H1 (cell line): ENCODE data around the gene FLRT2. TPM values are rescaled to one million over a fixed set of nuclear protein-coding genes. Genes with fewer than 3 reads are reported as not detected.

Source experiments
- ASH2L ChIP-seq: fragments of 200-600, 300-600 bp; sonication (generic); IDR thresholded peaks from one replicate; pipeline ENCODE4 v1.7.1; 2017; ENCODE audit warnings: low read length
- CBX8 ChIP-seq: fragments of 300-800, 300-1000 bp; sonication (generic); IDR thresholded peaks from 2 replicates; pipeline ENCODE4 v1.7.1; 2016; ENCODE audit warnings: low read depth, low read length, borderline replicate concordance
- CEBPB ChIP-seq: IDR thresholded peaks from 2 replicates; pipeline ENCODE4 v1.6.1; 2012; ENCODE audit warnings: low read depth, low read length
- EP300 ChIP-seq, 2 experiments: IDR thresholded peaks; 1 replicate in 1 of 2; 2 replicates in 1 of 2; pipeline ENCODE4 v1.6.1; 2011 to 2012; ENCODE audit warnings: low read depth in 2 of 2, low read length in 2 of 2, mild to moderate bottlenecking in 2 of 2, borderline replicate concordance in 1 of 2, inconsistent platforms in 1 of 2, moderate library complexity in 1 of 2
- FOSL1 ChIP-seq: IDR thresholded peaks from 2 replicates; pipeline ENCODE4 v1.6.1; 2011; ENCODE audit warnings: mild to moderate bottlenecking, low read depth, low read length, moderate library complexity; ENCODE audit not compliant: insufficient read depth
- MAFK ChIP-seq: IDR thresholded peaks from 2 replicates; pipeline ENCODE4 v1.6.1; 2012; ENCODE audit warnings: low read depth, mild to moderate bottlenecking, improper control_type of control experiment, low read length
- NANOG ChIP-seq: IDR thresholded peaks from 2 replicates; pipeline ENCODE4 v1.6.1; 2011; ENCODE audit warnings: low read length, low read depth, mild to moderate bottlenecking, inconsistent platforms; ENCODE audit not compliant: insufficient read depth, poor library complexity, severe bottlenecking
- PHF8 ChIP-seq: fragments of 200-600 bp; sonication (generic); conservative IDR thresholded peaks from 2 replicates; pipeline ENCODE4 v1.7.1; 2012; ENCODE audit warnings: low read depth, mild to moderate bottlenecking, inconsistent platforms, low read length, moderate library complexity
- TAF1 ChIP-seq: IDR thresholded peaks from 2 replicates; pipeline ENCODE4 v1.6.1; 2011; ENCODE audit warnings: mild to moderate bottlenecking, low read depth, low read length
- polyA plus RNA-seq, 7 experiments: library from polyadenylated mRNA; depleted of rRNA in 3 of 7; stranded (reverse) in 5 of 7; unstranded in 2 of 7; fragments of >200 nt in 5 of 7; fragments of 200-250 nt in 2 of 7; gene quantifications; 1 replicate in 5 of 7; 2 replicates in 1 of 7; 4 replicates in 1 of 7; pipeline versions ENCODE4 v1.2.1 to v1.2.3, GENCODE V29; 2011 to 2013; ENCODE audit warnings: missing spikeins in 2 of 7, mixed read lengths in 2 of 7
- total RNA-seq: library from RNA; stranded (reverse); fragmentation: NEBNext Ultra II Directional; extraction: Animal tissue kit (Norgen Biotek cat#: 25700); gene quantifications from 2 replicates; pipeline ENCODE4 v1.2.1, GENCODE V29; 2021
- TF ChIP-seq, protein P1 (sequence below): fragments of 300-600 bp; sonication (generic); IDR thresholded peaks from 2 replicates; pipeline ENCODE4 v1.7.1; 2012; ENCODE audit warnings: low read length, moderate library complexity, mild to moderate bottlenecking, inconsistent platforms; ENCODE audit not compliant: insufficient replicate concordance
- TF ChIP-seq, protein P2 (sequence below): IDR thresholded peaks from 2 replicates; pipeline ENCODE4 v1.6.1; 2011; ENCODE audit warnings: low read length, improper control_type of control experiment

The FLRT2 gene
- total and polyA plus RNA-seq, 2 of the 8 experiments (the other 6 are each of a cell fraction or from before 2014, with no cell fraction given), result 2.4 to 6.9 TPM

DNA sequence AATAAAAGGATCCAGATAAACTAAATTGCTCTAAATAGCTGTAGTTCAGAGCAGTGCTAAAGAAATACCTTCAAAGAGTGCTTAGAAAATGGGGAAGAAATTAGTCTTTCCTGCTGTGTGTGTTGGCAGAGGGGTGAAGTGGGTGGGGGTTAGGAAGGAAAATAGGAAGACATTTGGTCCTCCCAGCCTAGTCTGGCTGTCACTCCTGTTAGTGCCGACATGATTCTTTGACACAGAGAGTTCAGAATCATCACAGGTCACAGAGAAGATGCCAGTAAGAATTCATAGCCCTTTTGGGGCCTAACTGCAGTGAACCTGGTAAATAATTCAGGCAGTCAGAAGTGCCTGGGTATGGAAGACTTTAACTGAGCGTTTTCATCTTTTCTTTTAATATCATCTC, 74.8 kb downstream of the FLRT2 start (continued):
- TF ChIP-seq, protein P1, sequence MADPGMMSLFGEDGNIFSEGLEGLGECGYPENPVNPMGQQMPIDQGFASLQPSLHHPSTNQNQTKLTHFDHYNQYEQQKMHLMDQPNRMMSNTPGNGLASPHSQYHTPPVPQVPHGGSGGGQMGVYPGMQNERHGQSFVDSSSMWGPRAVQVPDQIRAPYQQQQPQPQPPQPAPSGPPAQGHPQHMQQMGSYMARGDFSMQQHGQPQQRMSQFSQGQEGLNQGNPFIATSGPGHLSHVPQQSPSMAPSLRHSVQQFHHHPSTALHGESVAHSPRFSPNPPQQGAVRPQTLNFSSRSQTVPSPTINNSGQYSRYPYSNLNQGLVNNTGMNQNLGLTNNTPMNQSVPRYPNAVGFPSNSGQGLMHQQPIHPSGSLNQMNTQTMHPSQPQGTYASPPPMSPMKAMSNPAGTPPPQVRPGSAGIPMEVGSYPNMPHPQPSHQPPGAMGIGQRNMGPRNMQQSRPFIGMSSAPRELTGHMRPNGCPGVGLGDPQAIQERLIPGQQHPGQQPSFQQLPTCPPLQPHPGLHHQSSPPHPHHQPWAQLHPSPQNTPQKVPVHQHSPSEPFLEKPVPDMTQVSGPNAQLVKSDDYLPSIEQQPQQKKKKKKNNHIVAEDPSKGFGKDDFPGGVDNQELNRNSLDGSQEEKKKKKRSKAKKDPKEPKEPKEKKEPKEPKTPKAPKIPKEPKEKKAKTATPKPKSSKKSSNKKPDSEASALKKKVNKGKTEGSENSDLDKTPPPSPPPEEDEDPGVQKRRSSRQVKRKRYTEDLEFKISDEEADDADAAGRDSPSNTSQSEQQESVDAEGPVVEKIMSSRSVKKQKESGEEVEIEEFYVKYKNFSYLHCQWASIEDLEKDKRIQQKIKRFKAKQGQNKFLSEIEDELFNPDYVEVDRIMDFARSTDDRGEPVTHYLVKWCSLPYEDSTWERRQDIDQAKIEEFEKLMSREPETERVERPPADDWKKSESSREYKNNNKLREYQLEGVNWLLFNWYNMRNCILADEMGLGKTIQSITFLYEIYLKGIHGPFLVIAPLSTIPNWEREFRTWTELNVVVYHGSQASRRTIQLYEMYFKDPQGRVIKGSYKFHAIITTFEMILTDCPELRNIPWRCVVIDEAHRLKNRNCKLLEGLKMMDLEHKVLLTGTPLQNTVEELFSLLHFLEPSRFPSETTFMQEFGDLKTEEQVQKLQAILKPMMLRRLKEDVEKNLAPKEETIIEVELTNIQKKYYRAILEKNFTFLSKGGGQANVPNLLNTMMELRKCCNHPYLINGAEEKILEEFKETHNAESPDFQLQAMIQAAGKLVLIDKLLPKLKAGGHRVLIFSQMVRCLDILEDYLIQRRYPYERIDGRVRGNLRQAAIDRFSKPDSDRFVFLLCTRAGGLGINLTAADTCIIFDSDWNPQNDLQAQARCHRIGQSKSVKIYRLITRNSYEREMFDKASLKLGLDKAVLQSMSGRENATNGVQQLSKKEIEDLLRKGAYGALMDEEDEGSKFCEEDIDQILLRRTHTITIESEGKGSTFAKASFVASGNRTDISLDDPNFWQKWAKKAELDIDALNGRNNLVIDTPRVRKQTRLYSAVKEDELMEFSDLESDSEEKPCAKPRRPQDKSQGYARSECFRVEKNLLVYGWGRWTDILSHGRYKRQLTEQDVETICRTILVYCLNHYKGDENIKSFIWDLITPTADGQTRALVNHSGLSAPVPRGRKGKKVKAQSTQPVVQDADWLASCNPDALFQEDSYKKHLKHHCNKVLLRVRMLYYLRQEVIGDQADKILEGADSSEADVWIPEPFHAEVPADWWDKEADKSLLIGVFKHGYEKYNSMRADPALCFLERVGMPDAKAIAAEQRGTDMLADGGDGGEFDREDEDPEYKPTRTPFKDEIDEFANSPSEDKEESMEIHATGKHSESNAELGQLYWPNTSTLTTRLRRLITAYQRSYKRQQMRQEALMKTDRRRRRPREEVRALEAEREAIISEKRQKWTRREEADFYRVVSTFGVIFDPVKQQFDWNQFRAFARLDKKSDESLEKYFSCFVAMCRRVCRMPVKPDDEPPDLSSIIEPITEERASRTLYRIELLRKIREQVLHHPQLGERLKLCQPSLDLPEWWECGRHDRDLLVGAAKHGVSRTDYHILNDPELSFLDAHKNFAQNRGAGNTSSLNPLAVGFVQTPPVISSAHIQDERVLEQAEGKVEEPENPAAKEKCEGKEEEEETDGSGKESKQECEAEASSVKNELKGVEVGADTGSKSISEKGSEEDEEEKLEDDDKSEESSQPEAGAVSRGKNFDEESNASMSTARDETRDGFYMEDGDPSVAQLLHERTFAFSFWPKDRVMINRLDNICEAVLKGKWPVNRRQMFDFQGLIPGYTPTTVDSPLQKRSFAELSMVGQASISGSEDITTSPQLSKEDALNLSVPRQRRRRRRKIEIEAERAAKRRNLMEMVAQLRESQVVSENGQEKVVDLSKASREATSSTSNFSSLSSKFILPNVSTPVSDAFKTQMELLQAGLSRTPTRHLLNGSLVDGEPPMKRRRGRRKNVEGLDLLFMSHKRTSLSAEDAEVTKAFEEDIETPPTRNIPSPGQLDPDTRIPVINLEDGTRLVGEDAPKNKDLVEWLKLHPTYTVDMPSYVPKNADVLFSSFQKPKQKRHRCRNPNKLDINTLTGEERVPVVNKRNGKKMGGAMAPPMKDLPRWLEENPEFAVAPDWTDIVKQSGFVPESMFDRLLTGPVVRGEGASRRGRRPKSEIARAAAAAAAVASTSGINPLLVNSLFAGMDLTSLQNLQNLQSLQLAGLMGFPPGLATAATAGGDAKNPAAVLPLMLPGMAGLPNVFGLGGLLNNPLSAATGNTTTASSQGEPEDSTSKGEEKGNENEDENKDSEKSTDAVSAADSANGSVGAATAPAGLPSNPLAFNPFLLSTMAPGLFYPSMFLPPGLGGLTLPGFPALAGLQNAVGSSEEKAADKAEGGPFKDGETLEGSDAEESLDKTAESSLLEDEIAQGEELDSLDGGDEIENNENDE, result no peak
- TF ChIP-seq MAFK (no peak), CEBPB (no peak), PHF8 (no peak), FOSL1 (no peak), CBX8 (no peak), EP300 (IDR thresholded peaks at IDR 0.05; ENCODE audit: borderline replicate concordance in 1 of 2, low read depth in 2 of 2, low read length in 2 of 2) (no peak), TAF1 (no peak), ASH2L (no peak), NANOG (no peak)
- TF ChIP-seq, protein P2, sequence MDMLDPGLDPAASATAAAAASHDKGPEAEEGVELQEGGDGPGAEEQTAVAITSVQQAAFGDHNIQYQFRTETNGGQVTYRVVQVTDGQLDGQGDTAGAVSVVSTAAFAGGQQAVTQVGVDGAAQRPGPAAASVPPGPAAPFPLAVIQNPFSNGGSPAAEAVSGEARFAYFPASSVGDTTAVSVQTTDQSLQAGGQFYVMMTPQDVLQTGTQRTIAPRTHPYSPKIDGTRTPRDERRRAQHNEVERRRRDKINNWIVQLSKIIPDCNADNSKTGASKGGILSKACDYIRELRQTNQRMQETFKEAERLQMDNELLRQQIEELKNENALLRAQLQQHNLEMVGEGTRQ, result no peak
